GM13977 (cell line): ENCODE measurements around the gene WDFY4.

ENCODE experiments used
- DNase-seq: peaks from one replicate; pipeline ENCODE4 v3.0.0; 2012; ENCODE audit warnings: low spot score
- CTCF ChIP-seq: IDR thresholded peaks from 2 replicates; pipeline ENCODE4 v1.5.1; 2012; ENCODE audit warnings: mild to moderate bottlenecking, control low read depth; ENCODE audit not compliant: insufficient read depth; ENCODE audit errors: extremely low read depth, missing control alignments
- in situ Hi-C: fragments of 300-500 bp; cut with MboI; formaldehyde crosslinking; loops from one replicate; pipeline ENCODE4 v1.12.0; 2022; ENCODE audit warnings: low sequenced_read_pairs, low pct_unique_long_range_greater_than_20kb, mixed read lengths, inconsistent platforms; ENCODE audit not compliant: unreplicated experiment

The WDFY4 gene

GRCh38 chr10:48884179-48885045 lies 199.7 kb downstream of the WDFY4 start:
- no peak for DNase-seq
- in situ Hi-C loops = no loop called here

GRCh38 chr10:48885376-48885775 lies 200.7 kb downstream of the WDFY4 start:
- in situ Hi-C loops = no loop called here
- DNase-seq = no peak
- TF ChIP-seq CTCF = peak; percentile 15

More at GRCh38 chr10:48884179-48885045, 199.7 kb downstream of the WDFY4 start:
- TF ChIP-seq CTCF = no peak

GRCh38 chr10:48887982-48888381 lies 203.3 kb downstream of the WDFY4 start:
- in situ Hi-C loops = no loop called here
- no peak for DNase-seq
- TF ChIP-seq CTCF = no peak

- in situ Hi-C loops = no loop called here
- no peak for DNase-seq
Observed at GRCh38 chr10:48890888-48891850, 206.5 kb downstream of the WDFY4 start.

GRCh38 chr10:48894911-48895802 lies 210.5 kb downstream of the WDFY4 start:
- DNase-seq = no peak
- in situ Hi-C loops = no loop called here
- TF ChIP-seq CTCF = no peak

More at GRCh38 chr10:48890888-48891850, 206.5 kb downstream of the WDFY4 start:
- TF ChIP-seq CTCF = no peak
